ENCODE measurements around the gene MCC.

- no peak for TF ChIP-seq CTCF (conservative IDR thresholded peaks at IDR 0.05; ENCODE audit: low read depth, low read length)
- no peak for TF ChIP-seq EZH2 (IDR thresholded peaks at IDR 0.05; ENCODE audit: borderline replicate concordance, low read depth, low read length, poor library complexity, severe bottlenecking)
Measured at GRCh38 chr5:113035096-113035495, 453.2 kb downstream of the MCC start.

Measured in A673 (cell line).